Liver (tissue), 9 donors: ENCODE results near the gene SEC31B. TPM values are rescaled to one million over a fixed set of nuclear protein-coding genes. Genes with fewer than 3 reads are reported as not detected.
A peak's percentile ranks its signal among the peaks of the same experiment; 100 is the strongest.

Source experiments
- DNase-seq: peaks from one replicate; pipeline ENCODE4 v3.0.0-alpha.2; 2017; ENCODE audit warnings: low spot score
- H3K27ac ChIP-seq, 2 donors: one replicate each; pipeline ENCODE4 v1.7.0; 2013; ENCODE audit warnings: inconsistent platforms in 2 of 2, low read length in 2 of 2, control low read depth in 1 of 2, low read depth in 1 of 2, mild to moderate bottlenecking in 1 of 2
- H3K27me3 ChIP-seq, 4 donors: one replicate each; pipeline versions ENCODE4 v1.6.1 to v1.7.0; 2013; ENCODE audit warnings: low read length in 3 of 4, inconsistent platforms in 1 of 4, mild to moderate bottlenecking in 1 of 4, moderate library complexity in 1 of 4; ENCODE audit not compliant: control insufficient read depth in 4 of 4, insufficient read depth in 4 of 4
- H3K36me3 ChIP-seq, 4 donors: one replicate each; pipeline versions ENCODE4 v1.6.1 to v1.7.0; 2013; ENCODE audit warnings: low read length in 3 of 4, mild to moderate bottlenecking in 3 of 4, low read depth in 1 of 4, moderate library complexity in 1 of 4; ENCODE audit not compliant: control insufficient read depth in 4 of 4, insufficient read depth in 3 of 4
- H3K4me1 ChIP-seq, 4 donors: one replicate each; pipeline versions ENCODE4 v1.6.1 to v1.7.0; 2013; ENCODE audit warnings: low read length in 3 of 4, mild to moderate bottlenecking in 3 of 4, moderate library complexity in 1 of 4; ENCODE audit not compliant: control insufficient read depth in 4 of 4, insufficient read depth in 4 of 4
- H3K4me3 ChIP-seq, 3 donors: one replicate each; pipeline versions ENCODE4 v1.6.1 to v1.7.0; 2013; ENCODE audit warnings: low read length in 3 of 3, control low read depth in 1 of 3, low read depth in 1 of 3, mild to moderate bottlenecking in 1 of 3
- H3K9ac ChIP-seq, 2 donors: one replicate each; pipeline ENCODE4 v1.7.0; 2013; ENCODE audit warnings: low read length in 2 of 2, mild to moderate bottlenecking in 2 of 2, moderate library complexity in 2 of 2, control low read depth in 1 of 2, low read depth in 1 of 2
- H3K9me3 ChIP-seq, 4 donors: one replicate each; pipeline versions ENCODE4 v1.6.1 to v1.7.0; 2013; ENCODE audit warnings: low read length in 3 of 4; ENCODE audit not compliant: control insufficient read depth in 4 of 4
- EGR1 ChIP-seq, 2 donors: IDR thresholded peaks; 2 replicates each; pipeline ENCODE4 v1.6.1; 2016 to 2018; ENCODE audit warnings: antibody characterized with exemption in 2 of 2, low read depth in 2 of 2
- FOXA1 ChIP-seq: IDR thresholded peaks from 2 replicates; pipeline ENCODE4 v1.6.1; 2016; ENCODE audit warnings: antibody characterized with exemption
- FOXA2 ChIP-seq: IDR thresholded peaks from 2 replicates; pipeline ENCODE4 v1.6.1; 2016; ENCODE audit warnings: antibody characterized with exemption
- GABPA ChIP-seq, 2 donors: IDR thresholded peaks in 1 of 2; conservative IDR thresholded peaks in 1 of 2; 2 replicates each; pipeline ENCODE4 v1.6.1; 2016; ENCODE audit warnings: antibody characterized with exemption in 2 of 2, mild to moderate bottlenecking in 1 of 2, moderate library complexity in 1 of 2
- HNF4A ChIP-seq, 2 donors: conservative IDR thresholded peaks; 2 replicates each; pipeline ENCODE4 v1.6.1; 2016; ENCODE audit warnings: antibody characterized with exemption in 2 of 2, mild to moderate bottlenecking in 2 of 2
- HNF4G ChIP-seq: IDR thresholded peaks from 2 replicates; pipeline ENCODE4 v1.6.1; 2016; ENCODE audit warnings: antibody characterized with exemption
- JUND ChIP-seq, 2 donors: IDR thresholded peaks; 2 replicates each; pipeline ENCODE4 v1.6.1; 2016; ENCODE audit warnings: antibody characterized with exemption in 2 of 2
- NR2F2 ChIP-seq: IDR thresholded peaks from 2 replicates; pipeline ENCODE4 v1.6.1; 2016; ENCODE audit warnings: antibody characterized with exemption
- RAD21 ChIP-seq, 2 donors: IDR thresholded peaks; 2 replicates each; pipeline ENCODE4 v1.6.1; 2016; ENCODE audit warnings: antibody characterized with exemption in 2 of 2, mild to moderate bottlenecking in 2 of 2
- RXRA ChIP-seq, 2 donors: IDR thresholded peaks; 2 replicates each; pipeline ENCODE4 v1.6.1; 2017 to 2018; ENCODE audit warnings: antibody characterized with exemption in 2 of 2, mild to moderate bottlenecking in 1 of 2
- SP1 ChIP-seq: IDR thresholded peaks from 2 replicates; pipeline ENCODE4 v1.6.1; 2018; ENCODE audit warnings: antibody characterized with exemption, mild to moderate bottlenecking
- TAF1 ChIP-seq: conservative IDR thresholded peaks from 2 replicates; pipeline ENCODE4 v1.6.1; 2016; ENCODE audit warnings: antibody characterized with exemption, mild to moderate bottlenecking
- YY1 ChIP-seq: IDR thresholded peaks from 2 replicates; pipeline ENCODE4 v1.6.1; 2016; ENCODE audit warnings: antibody characterized with exemption, mild to moderate bottlenecking
- WGBS: extraction: QIAGEN DNeasy Blood & Tissue Kit; methylation state at CpG from one replicate; pipeline ENCODE4 v1.1.7; 2013; 5-methylcytosine and 5-hydroxymethylcytosine counted together
- polyA plus RNA-seq, 2 donors: library from polyadenylated mRNA; stranded (reverse) in 1 of 2; unstranded in 1 of 2; fragments of 200-250 nt in 1 of 2; fragments of >200 nt in 1 of 2; fragmentation: Nextera tagmentation in 1 of 2; extraction: Ambion mirVana in 1 of 2; gene quantifications; one replicate each; pipeline versions ENCODE4 v1.2.1 to v1.2.3, GENCODE V29; 2013 to 2015
- total RNA-seq, 2 donors: library from RNA; depleted of rRNA; stranded (reverse); fragments of >200 nt; gene quantifications; one replicate each; pipeline ENCODE4 v1.2.3, GENCODE V29; 2014
- TF ChIP-seq, protein P1 (sequence below): fragments of 150-350 bp; IDR thresholded peaks from 2 replicates; pipeline ENCODE4 v1.5.1; 2017; ENCODE audit warnings: improper control_type of control experiment, low read depth, low read length; ENCODE audit not compliant: missing input control
- TF ChIP-seq, protein P2 (sequence below): IDR thresholded peaks from 2 replicates; pipeline ENCODE4 v1.6.1; 2016; ENCODE audit warnings: antibody characterized with exemption, mild to moderate bottlenecking
- TF ChIP-seq, protein P3 (sequence below): IDR thresholded peaks from 2 replicates; pipeline ENCODE4 v1.6.1; 2016; ENCODE audit warnings: antibody characterized with exemption
- TF ChIP-seq, protein P4 (sequence below): IDR thresholded peaks from 2 replicates; pipeline ENCODE4 v1.6.1; 2016; ENCODE audit warnings: antibody characterized with exemption
- donor health status: healthy.
- donor health status: healthy.
- donor health status: healthy.
- donor health status: healthy.
- donor health status: healthy.

Gene SEC31B
- total and polyA plus RNA-seq, 4 donors = 1.3 to 6.6 (median 3.8) TPM

DNA sequence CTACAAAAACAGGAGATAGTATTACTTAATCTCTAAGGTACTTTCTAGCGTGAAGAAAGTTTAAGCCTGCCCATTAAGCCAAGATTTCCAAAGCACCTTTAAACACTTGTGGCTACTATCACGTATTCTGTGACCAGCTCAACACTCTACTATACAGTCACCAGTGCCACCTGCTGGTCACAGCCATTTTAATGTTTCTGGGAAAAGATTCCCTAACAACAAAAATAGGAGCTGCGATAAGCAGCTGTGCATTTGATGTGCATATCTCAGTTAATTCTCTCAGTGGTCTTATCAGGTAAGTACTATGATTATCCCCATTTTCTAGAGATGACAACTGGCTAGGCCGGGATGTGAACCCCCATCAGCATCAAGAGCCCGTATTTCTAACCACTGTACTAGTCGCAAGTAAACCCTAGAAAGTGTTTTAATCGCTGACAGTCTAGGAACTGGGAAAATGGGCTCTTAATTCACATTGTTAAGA is 860 bp downstream of the SEC31B start:
- TF ChIP-seq HNF4G = no peak
- TF ChIP-seq RXRA (IDR thresholded peaks at IDR 0.05) = peak in 1 of 2 donors; percentile 4
- TF ChIP-seq, protein P1, sequence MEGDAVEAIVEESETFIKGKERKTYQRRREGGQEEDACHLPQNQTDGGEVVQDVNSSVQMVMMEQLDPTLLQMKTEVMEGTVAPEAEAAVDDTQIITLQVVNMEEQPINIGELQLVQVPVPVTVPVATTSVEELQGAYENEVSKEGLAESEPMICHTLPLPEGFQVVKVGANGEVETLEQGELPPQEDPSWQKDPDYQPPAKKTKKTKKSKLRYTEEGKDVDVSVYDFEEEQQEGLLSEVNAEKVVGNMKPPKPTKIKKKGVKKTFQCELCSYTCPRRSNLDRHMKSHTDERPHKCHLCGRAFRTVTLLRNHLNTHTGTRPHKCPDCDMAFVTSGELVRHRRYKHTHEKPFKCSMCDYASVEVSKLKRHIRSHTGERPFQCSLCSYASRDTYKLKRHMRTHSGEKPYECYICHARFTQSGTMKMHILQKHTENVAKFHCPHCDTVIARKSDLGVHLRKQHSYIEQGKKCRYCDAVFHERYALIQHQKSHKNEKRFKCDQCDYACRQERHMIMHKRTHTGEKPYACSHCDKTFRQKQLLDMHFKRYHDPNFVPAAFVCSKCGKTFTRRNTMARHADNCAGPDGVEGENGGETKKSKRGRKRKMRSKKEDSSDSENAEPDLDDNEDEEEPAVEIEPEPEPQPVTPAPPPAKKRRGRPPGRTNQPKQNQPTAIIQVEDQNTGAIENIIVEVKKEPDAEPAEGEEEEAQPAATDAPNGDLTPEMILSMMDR = peak; percentile 73
- TF ChIP-seq GABPA (IDR thresholded peaks at IDR 0.05 in 1 of 2, conservative IDR thresholded peaks at IDR 0.05 in 1 of 2) = no peak
- no peak for TF ChIP-seq TAF1
- TF ChIP-seq RAD21 (IDR thresholded peaks at IDR 0.05) = peak; percentile 79 to 85
- no peak for TF ChIP-seq FOXA1
- TF ChIP-seq, protein P2, sequence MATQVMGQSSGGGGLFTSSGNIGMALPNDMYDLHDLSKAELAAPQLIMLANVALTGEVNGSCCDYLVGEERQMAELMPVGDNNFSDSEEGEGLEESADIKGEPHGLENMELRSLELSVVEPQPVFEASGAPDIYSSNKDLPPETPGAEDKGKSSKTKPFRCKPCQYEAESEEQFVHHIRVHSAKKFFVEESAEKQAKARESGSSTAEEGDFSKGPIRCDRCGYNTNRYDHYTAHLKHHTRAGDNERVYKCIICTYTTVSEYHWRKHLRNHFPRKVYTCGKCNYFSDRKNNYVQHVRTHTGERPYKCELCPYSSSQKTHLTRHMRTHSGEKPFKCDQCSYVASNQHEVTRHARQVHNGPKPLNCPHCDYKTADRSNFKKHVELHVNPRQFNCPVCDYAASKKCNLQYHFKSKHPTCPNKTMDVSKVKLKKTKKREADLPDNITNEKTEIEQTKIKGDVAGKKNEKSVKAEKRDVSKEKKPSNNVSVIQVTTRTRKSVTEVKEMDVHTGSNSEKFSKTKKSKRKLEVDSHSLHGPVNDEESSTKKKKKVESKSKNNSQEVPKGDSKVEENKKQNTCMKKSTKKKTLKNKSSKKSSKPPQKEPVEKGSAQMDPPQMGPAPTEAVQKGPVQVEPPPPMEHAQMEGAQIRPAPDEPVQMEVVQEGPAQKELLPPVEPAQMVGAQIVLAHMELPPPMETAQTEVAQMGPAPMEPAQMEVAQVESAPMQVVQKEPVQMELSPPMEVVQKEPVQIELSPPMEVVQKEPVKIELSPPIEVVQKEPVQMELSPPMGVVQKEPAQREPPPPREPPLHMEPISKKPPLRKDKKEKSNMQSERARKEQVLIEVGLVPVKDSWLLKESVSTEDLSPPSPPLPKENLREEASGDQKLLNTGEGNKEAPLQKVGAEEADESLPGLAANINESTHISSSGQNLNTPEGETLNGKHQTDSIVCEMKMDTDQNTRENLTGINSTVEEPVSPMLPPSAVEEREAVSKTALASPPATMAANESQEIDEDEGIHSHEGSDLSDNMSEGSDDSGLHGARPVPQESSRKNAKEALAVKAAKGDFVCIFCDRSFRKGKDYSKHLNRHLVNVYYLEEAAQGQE = peak; percentile 3
- TF ChIP-seq, protein P3, sequence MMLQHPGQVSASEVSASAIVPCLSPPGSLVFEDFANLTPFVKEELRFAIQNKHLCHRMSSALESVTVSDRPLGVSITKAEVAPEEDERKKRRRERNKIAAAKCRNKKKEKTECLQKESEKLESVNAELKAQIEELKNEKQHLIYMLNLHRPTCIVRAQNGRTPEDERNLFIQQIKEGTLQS = no peak
- no peak for TF ChIP-seq NR2F2
- TF ChIP-seq, protein P4, sequence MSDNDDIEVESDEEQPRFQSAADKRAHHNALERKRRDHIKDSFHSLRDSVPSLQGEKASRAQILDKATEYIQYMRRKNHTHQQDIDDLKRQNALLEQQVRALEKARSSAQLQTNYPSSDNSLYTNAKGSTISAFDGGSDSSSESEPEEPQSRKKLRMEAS = no peak
- TF ChIP-seq JUND (IDR thresholded peaks at IDR 0.05) = no peak
- peak overlapping the region in 2 of 3 donors; percentile 50 to 62 for H3K4me3 ChIP-seq
- H3K9me3 ChIP-seq = no peaks in the 10 kb centered on the region
- 9% methylated on average over 7 of the region's 7 CpGs for WGBS
- H3K4me1 ChIP-seq = peaks cover 3 to 29% (median 10%) of the 10 kb centered on the region in 4 donors
- H3K36me3 ChIP-seq = peaks cover 0 to 4% (median 4%) of the 10 kb centered on the region in 4 donors
- no peak overlapping the region for H3K9ac ChIP-seq
- H3K27ac ChIP-seq = peak overlapping the region; percentile 71 to 89
- no peaks in the 10 kb centered on the region for H3K27me3 ChIP-seq
- peak; percentile 68 for DNase-seq

DNA sequence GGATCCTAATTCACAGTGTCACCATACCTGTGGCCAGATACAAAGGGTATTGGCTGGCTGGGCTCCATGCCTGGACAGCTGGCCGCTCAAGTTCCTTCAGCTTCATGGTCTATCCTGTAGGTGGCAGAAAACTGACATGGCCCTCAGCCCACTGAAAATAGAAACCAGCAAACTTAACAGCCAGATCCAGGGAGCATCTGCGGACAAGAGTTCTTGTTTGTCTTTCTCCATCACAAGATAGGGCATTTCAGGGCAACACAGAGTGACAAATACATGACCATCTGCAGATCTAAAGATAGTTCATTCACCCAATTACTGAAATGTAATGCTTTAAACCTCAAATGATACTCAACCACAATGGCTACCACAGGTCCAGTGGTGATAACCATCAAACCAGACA is 2.8 kb downstream of the SEC31B start:
- TF ChIP-seq FOXA2 = peak; percentile 60
- no peak for TF ChIP-seq JUND (IDR thresholded peaks at IDR 0.05)
- TF ChIP-seq RXRA (IDR thresholded peaks at IDR 0.05) = peak; percentile 92 to 97
- TF ChIP-seq EGR1 (IDR thresholded peaks at IDR 0.05; ENCODE audit: low read depth in 2 of 2) = no peak
- peak in 1 of 2 donors; percentile 17 for TF ChIP-seq GABPA (IDR thresholded peaks at IDR 0.05 in 1 of 2, conservative IDR thresholded peaks at IDR 0.05 in 1 of 2)
- TF ChIP-seq, protein P3 = no peak
- TF ChIP-seq FOXA1 = peak; percentile 47
- TF ChIP-seq, protein P1 = peak; percentile 46
- TF ChIP-seq RAD21 (IDR thresholded peaks at IDR 0.05) = peak; percentile 56 to 74
- peak; percentile 83 for TF ChIP-seq SP1
- TF ChIP-seq, protein P2 = peak; percentile 13
- peak; percentile 45 to 63 for TF ChIP-seq HNF4A (conservative IDR thresholded peaks at IDR 0.05)
- TF ChIP-seq HNF4G = no peak
- TF ChIP-seq YY1 = peak; percentile 31
- TF ChIP-seq, protein P4 = no peak
- H3K9me3 ChIP-seq = no peaks in the 10 kb centered on the region
- WGBS = 35% methylated on average over 2 of the region's 2 CpGs
- no peak overlapping the region for H3K9ac ChIP-seq
- H3K4me3 ChIP-seq = no peak overlapping the region
- peaks cover 3 to 29% (median 10%) of the 10 kb centered on the region in 4 donors for H3K4me1 ChIP-seq
- no peaks in the 10 kb centered on the region for H3K27me3 ChIP-seq
- DNase-seq = no peak
- H3K27ac ChIP-seq = peak overlapping the region; percentile 74 to 94
- peaks cover 0 to 5% (median 0%) of the 10 kb centered on the region in 4 donors for H3K36me3 ChIP-seq
